CD4-positive, alpha-beta T cell treated with Interleukin-6 for 4 hours (primary cell): ENCODE data around the gene NACA2.

Experiments
- DNase-seq: peaks from one replicate; pipeline ENCODE4 v3.0.0-alpha.2; 2020; ENCODE audit warnings: mixed read lengths

The NACA2 gene

GRCh38 chr17:61543786-61544415 is 47.1 kb downstream of the NACA2 start:
- DNase-seq, result no peak

DNA sequence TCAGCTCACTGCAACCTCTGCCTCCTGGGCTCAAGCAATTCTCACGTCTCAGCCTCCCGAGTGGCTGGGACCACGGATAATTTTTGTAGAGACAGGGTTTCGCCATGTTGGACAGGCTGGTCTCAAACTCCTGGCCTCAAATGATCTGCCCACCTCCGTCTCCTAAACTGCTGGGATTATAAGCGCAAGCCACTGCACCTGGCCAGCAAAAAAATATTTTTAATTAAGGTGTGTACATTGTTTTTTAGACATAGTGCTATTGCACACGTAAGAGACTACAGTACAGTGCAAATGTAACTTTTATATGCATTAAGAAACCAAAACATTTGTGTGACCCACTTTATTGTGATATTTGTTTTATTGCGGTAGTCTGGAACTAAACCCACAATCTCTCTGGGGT is 49.0 kb downstream of the NACA2 start:
- DNase-seq, result no peak

GRCh38 chr17:61540874-61541273 is 50.1 kb downstream of the NACA2 start:
- no peak for DNase-seq
